ENCODE results near the gene TRPV2.

DNA sequence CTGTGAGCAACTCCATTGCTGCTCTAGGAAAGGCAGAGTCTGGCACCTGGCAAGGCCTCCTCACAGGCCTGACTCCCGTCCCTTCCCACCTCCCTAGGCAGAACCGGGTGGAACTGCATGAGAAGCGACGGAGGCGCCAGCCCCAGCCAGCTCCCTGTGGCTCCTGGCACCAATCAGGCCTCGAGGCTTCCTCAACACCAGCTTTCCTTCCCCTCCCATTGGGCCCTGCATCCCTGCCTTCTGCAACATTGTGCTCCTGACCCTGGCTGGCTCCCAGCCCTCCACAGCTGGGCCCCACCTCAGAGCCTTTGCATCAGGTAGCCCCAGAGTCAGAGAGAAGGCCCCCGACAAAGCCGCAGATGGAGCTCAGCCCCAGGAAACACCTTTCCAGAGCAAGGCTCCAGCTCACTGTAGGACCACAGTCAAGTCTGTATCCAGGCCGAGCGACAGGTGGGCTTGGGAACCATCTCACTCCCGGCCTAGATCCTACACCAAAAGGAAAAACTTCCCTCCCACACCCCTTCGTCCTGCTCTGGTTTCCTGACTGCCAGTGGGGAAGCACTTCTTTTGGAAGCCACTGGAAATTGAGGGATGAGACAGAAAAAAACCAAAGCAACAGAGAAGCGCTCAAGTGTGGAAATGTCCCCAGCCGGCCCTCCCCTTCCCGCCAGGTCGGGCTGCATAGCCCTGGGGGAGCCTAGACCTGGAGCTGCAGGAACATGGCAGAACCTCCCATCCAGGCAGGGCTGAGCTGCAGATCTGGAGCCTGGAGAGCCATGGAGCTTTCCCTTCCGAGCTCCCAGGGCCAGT is 45.6 kb downstream of the TRPV2 start:
- TF ChIP-seq, protein P1, sequence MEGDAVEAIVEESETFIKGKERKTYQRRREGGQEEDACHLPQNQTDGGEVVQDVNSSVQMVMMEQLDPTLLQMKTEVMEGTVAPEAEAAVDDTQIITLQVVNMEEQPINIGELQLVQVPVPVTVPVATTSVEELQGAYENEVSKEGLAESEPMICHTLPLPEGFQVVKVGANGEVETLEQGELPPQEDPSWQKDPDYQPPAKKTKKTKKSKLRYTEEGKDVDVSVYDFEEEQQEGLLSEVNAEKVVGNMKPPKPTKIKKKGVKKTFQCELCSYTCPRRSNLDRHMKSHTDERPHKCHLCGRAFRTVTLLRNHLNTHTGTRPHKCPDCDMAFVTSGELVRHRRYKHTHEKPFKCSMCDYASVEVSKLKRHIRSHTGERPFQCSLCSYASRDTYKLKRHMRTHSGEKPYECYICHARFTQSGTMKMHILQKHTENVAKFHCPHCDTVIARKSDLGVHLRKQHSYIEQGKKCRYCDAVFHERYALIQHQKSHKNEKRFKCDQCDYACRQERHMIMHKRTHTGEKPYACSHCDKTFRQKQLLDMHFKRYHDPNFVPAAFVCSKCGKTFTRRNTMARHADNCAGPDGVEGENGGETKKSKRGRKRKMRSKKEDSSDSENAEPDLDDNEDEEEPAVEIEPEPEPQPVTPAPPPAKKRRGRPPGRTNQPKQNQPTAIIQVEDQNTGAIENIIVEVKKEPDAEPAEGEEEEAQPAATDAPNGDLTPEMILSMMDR (conservative IDR thresholded peaks at IDR 0.05; ENCODE audit: low read length): no peak
- TF ChIP-seq EZH2phosphoT487 (IDR thresholded peaks at IDR 0.05; ENCODE audit: borderline replicate concordance, low read depth, low read length): no peak

Data from OCI-LY7 (cell line).